WTC11 (cell line): Measurements from ENCODE around the gene TMEM143. TPM values are rescaled to one million over a fixed set of nuclear protein-coding genes. Genes with fewer than 3 reads are reported as not detected.

Experiments used
- ATAC-seq: fragments of 200-7000 bp; cut with Tn5 transposase; 2 replicates; pipeline ENCODE4 v1.10.0; 2021; ENCODE audit warnings: mild to moderate bottlenecking, moderate library complexity
- CTCF ChIA-PET: fragments of 300-600 bp; sonication (Branson Sonifier 250); formaldehyde crosslinking; loops from one replicate; lab custom pipeline; 2021; ENCODE audit warnings: antibody characterized with exemption; lab: Charles Lee
- POLR2A ChIA-PET: fragments of 350-600 bp; sonication (Branson Sonifier 250); formaldehyde crosslinking; loops from one replicate; lab custom pipeline; 2021; ENCODE audit warnings: antibody characterized with exemption; lab: Charles Lee
- DNase-seq: peaks from one replicate; pipeline ENCODE4 v3.0.0; 2021; ENCODE audit warnings: low spot score
- H3K27ac Mint-ChIP-seq: 2 replicates; pipeline ENCODE4 v1.8.0; 2021; ENCODE audit warnings: mixed read lengths
- H3K27me3 Mint-ChIP-seq: 2 replicates; pipeline ENCODE4 v1.8.0; 2021; ENCODE audit warnings: low read depth, mild to moderate bottlenecking, moderate library complexity, mixed read lengths
- H3K36me3 Mint-ChIP-seq: 2 replicates; pipeline ENCODE4 v1.8.0; 2021; ENCODE audit warnings: mixed read lengths
- H3K4me1 Mint-ChIP-seq: 2 replicates; pipeline ENCODE4 v1.8.0; 2022; ENCODE audit warnings: mixed read lengths
- H3K4me3 Mint-ChIP-seq: 2 replicates; pipeline ENCODE4 v1.8.0; 2021; ENCODE audit warnings: mild to moderate bottlenecking, moderate library complexity, mixed read lengths
- H3K9me3 Mint-ChIP-seq: 2 replicates; pipeline ENCODE4 v1.8.0; 2021; ENCODE audit warnings: mixed read lengths
- AFF4 ChIP-seq: sonication (generic); formaldehyde crosslinking; IDR thresholded peaks from 2 replicates; pipeline ENCODE4 v1.8.1; 2023; ENCODE audit warnings: mild to moderate bottlenecking, missing genetic modification reagents, borderline replicate concordance
- CTCF ChIP-seq: fragments of 200-600 bp; IDR thresholded peaks from 2 replicates; pipeline ENCODE4 v1.8.0; 2022; ENCODE audit warnings: antibody characterized with exemption
- ETV6 ChIP-seq: sonication (generic); formaldehyde crosslinking; IDR thresholded peaks from 2 replicates; pipeline ENCODE4 v1.8.1; 2022; ENCODE audit warnings: mild to moderate bottlenecking, missing genetic modification reagents
- GABPB1 ChIP-seq: sonication (generic); formaldehyde crosslinking; IDR thresholded peaks from 2 replicates; pipeline ENCODE4 v1.8.1; 2023; ENCODE audit warnings: mild to moderate bottlenecking, missing genetic modification reagents
- IRF2 ChIP-seq: sonication (generic); formaldehyde crosslinking; IDR thresholded peaks from 2 replicates; pipeline ENCODE4 v1.8.0; 2022; ENCODE audit warnings: low read depth, missing genetic modification reagents, borderline replicate concordance
- PREB ChIP-seq: sonication (generic); formaldehyde crosslinking; IDR thresholded peaks from 2 replicates; pipeline ENCODE4 v1.8.1; 2022; ENCODE audit warnings: mild to moderate bottlenecking, missing genetic modification reagents, moderate library complexity, borderline replicate concordance
- PRRX2 ChIP-seq: fragments of 250-450 bp; sonication (Bioruptor Pico); IDR thresholded peaks from 2 replicates; pipeline ENCODE4 v1.8.0; 2021; ENCODE audit warnings: mild to moderate bottlenecking
- RORB ChIP-seq: fragments of 250-450 bp; sonication (Bioruptor Pico); IDR thresholded peaks from 2 replicates; pipeline ENCODE4 v1.9.0; 2021; ENCODE audit warnings: mild to moderate bottlenecking
- SP1 ChIP-seq: sonication (generic); formaldehyde crosslinking; conservative IDR thresholded peaks from 2 replicates; pipeline ENCODE4 v1.8.1; 2022; ENCODE audit warnings: missing genetic modification reagents
- USF2 ChIP-seq: sonication (generic); formaldehyde crosslinking; IDR thresholded peaks from 2 replicates; pipeline ENCODE4 v1.8.1; 2023; ENCODE audit warnings: mild to moderate bottlenecking, missing genetic modification reagents, moderate library complexity
- ZNF219 ChIP-seq: sonication (generic); formaldehyde crosslinking; IDR thresholded peaks from 2 replicates; pipeline ENCODE4 v1.8.0; 2023; ENCODE audit warnings: missing genetic modification reagents, mild to moderate bottlenecking, borderline replicate concordance
- ZNF263 ChIP-seq: sonication (generic); formaldehyde crosslinking; IDR thresholded peaks from 2 replicates; pipeline ENCODE4 v1.8.1; 2022; ENCODE audit warnings: low read depth, mild to moderate bottlenecking, moderate library complexity, missing genetic modification reagents
- ZNF532 ChIP-seq: fragments of 250-450 bp; sonication (Bioruptor Pico); IDR thresholded peaks from 2 replicates; pipeline ENCODE4 v1.9.0; 2021; ENCODE audit warnings: mild to moderate bottlenecking, borderline replicate concordance
- ZNF671 ChIP-seq: fragments of 250-450 bp; sonication (Bioruptor Pico); IDR thresholded peaks from 2 replicates; pipeline ENCODE4 v1.8.0; 2021; ENCODE audit warnings: mild to moderate bottlenecking
- total RNA-seq: library from RNA; stranded (reverse); gene quantifications from 3 replicates; pipeline ENCODE4 v1.2.3, GENCODE V29; 2021

Gene TMEM143
- total RNA-seq, 1 experiment from 2014 or later = 20.2 TPM

- H3K27ac Mint-ChIP-seq = no peak overlapping the region
- no peak for TF ChIP-seq SP1 (CRISPR knock-in tag)
- no peak for TF ChIP-seq USF2 (CRISPR knock-in tag)
- TF ChIP-seq RORB = no peak
- TF ChIP-seq IRF2 (CRISPR knock-in tag) = no peak
- no peak for TF ChIP-seq PRRX2 (CRISPR knock-in tag)
- no peak for TF ChIP-seq PREB (CRISPR knock-in tag)
- no peak for TF ChIP-seq ZNF263 (CRISPR knock-in tag)
- no peak for TF ChIP-seq ZNF532 (CRISPR knock-in tag)
- TF ChIP-seq AFF4 (CRISPR knock-in tag) = no peak
- TF ChIP-seq ZNF219 (CRISPR knock-in tag) = no peak
Observed at GRCh38 chr19:48355365-48355954, 8.3 kb downstream of the TMEM143 start.

GRCh38 chr19:48354332-48354992, 9.3 kb downstream of the TMEM143 start:
- TF ChIP-seq CTCF = no peak
- no peak for TF ChIP-seq ETV6 (CRISPR knock-in tag)
- peak; percentile 58; the same call in 1 of the 2 replicates for TF ChIP-seq GABPB1
- TF ChIP-seq ZNF671 (CRISPR knock-in tag) = no peak
- TF ChIP-seq, all 79 proteins: peak for 1
- DNase-seq (no peak), ATAC-seq (no peak)
- no peak overlapping the region for H3K27ac Mint-ChIP-seq
- peaks cover 9% of the 10 kb centered on the region for H3K36me3 Mint-ChIP-seq
- no peaks in the 10 kb centered on the region for H3K9me3 Mint-ChIP-seq
- 0 out of 2 replicates have a peak, but pooled peaks cover 3% of the 10 kb centered on the region for H3K4me1 Mint-ChIP-seq
- H3K27me3 Mint-ChIP-seq = no peaks in the 10 kb centered on the region; the same call in 1 of the 2 replicates
- POLR2A ChIA-PET = interaction anchor here (1.3 kb wide), 1 partner anchor 8 kb away, joined by 3 read pairs; no protein-coding TSS in a partner anchor
- no peak overlapping the region for H3K4me3 Mint-ChIP-seq
- CTCF ChIA-PET = interaction anchor here (0.6 to 1.8 kb wide), 7 partner anchors 8 to 222 kb away, joined by 3 to 7 read pairs (median 5); partner anchors contain the start of gene KDELR1

More at GRCh38 chr19:48355365-48355954, 8.3 kb downstream of the TMEM143 start:
- Mint-ChIP-seq H3K9me3 (no peaks in the 10 kb centered on the region), H3K4me3 (no peak overlapping the region), H3K27me3 (no peaks in the 10 kb centered on the region; the same call in 1 of the 2 replicates), H3K36me3 (peaks cover 9% of the 10 kb centered on the region), H3K4me1 (0 out of 2 replicates have a peak, but pooled peaks cover 3% of the 10 kb centered on the region)
- DNase-seq = no peak
- ATAC-seq = no peak
- ChIA-PET CTCF (interaction anchor here (1.8 kb wide), 1 partner anchor 34 kb away, joined by 3 read pairs; no protein-coding TSS in a partner anchor), POLR2A (interaction anchor here (0.7 kb wide), 1 partner anchor 35 kb away, joined by 3 read pairs; no protein-coding TSS in a partner anchor)
